Thyroid gland (tissue), 4 donors: ENCODE data around the gene NUFIP1. TPM values are rescaled to one million over a fixed set of nuclear protein-coding genes. Genes with fewer than 3 reads are reported as not detected.

ENCODE experiments used
- DNase-seq, 2 donors: peaks; one replicate each; pipeline ENCODE4 v3.0.0-alpha.2; 2019
- H3K27ac ChIP-seq, 3 donors: fragments of 200-600 bp; sonication (generic); 1 replicate in 2 of 3; 2 replicates in 1 of 3; pipeline ENCODE4 v1.5.1; 2016 to 2019; ENCODE audit warnings: mild to moderate bottlenecking in 1 of 3, moderate library complexity in 1 of 3
- H3K27me3 ChIP-seq: fragments of 200-600 bp; sonication (generic); one replicate; pipeline ENCODE4 v1.5.1; 2019
- H3K36me3 ChIP-seq, 2 donors: fragments of 200-600 bp; sonication (generic); one replicate each; pipeline ENCODE4 v1.5.1; 2016 to 2019
- H3K4me1 ChIP-seq, 2 donors: fragments of 200-600 bp; sonication (generic); one replicate each; pipeline ENCODE4 v1.5.1; 2017 to 2019
- H3K4me3 ChIP-seq, 3 donors: fragments of 200-600 bp; sonication (generic); replicated peaks in 1 of 3; 1 replicate in 2 of 3; 2 replicates in 1 of 3; pipeline ENCODE4 v1.5.1; 2016; ENCODE audit warnings: mild to moderate bottlenecking in 1 of 3
- H3K9me3 ChIP-seq: fragments of 200-600 bp; sonication (generic); one replicate; pipeline ENCODE4 v1.5.1; 2017
- CTCF ChIP-seq, 6 experiments: fragments of 200-600 bp in 3 of 6; fragments of 450-650 bp in 3 of 6; sonication (generic) in 3 of 6; IDR thresholded peaks; one replicate each; pipeline ENCODE4 v1.5.1; 2016 to 2019; ENCODE audit warnings: antibody characterized with exemption in 6 of 6, mild to moderate bottlenecking in 2 of 6, inconsistent platforms in 1 of 6, moderate library complexity in 1 of 6
- POLR2A ChIP-seq, 2 donors: fragments of 450-650 bp; IDR thresholded peaks; one replicate each; pipeline ENCODE4 v1.6.1; 2017; ENCODE audit warnings: antibody characterized with exemption in 2 of 2, mild to moderate bottlenecking in 2 of 2, moderate library complexity in 1 of 2
- WGBS, 2 donors: methylation state at CpG; one replicate each; pipeline ENCODE4 v1.1.5; 2017; 5-methylcytosine and 5-hydroxymethylcytosine counted together
- intact Hi-C: fragments of 100-400 bp; cut with DNase I; formaldehyde crosslinking; loops from one replicate; pipeline ENCODE4 v1.15.1; 2023
- total RNA-seq, 4 donors: library from RNA; depleted of rRNA; stranded (reverse); fragments of >200 nt; gene quantifications; one replicate each; pipeline ENCODE4 v1.2.3, GENCODE V29; 2016

The NUFIP1 gene
- total RNA-seq, 4 donors from 2014 or later, result 3.2 to 4.3 (median 3.5) TPM

- no peaks in the 10 kb centered on the region for H3K9me3 ChIP-seq
- TF ChIP-seq POLR2A (IDR thresholded peaks at IDR 0.05) (no peak), CTCF (IDR thresholded peaks at IDR 0.05) (no peak)
- DNase-seq, result no peak
- WGBS, 2 donors, result 80 to 83% methylated on average over 3 of the region's 3 CpGs
- peaks cover 0 to 3% of the 10 kb centered on the region in 2 donors for H3K4me1 ChIP-seq
- H3K27me3 ChIP-seq, result no peaks in the 10 kb centered on the region
- no peak overlapping the region for H3K27ac ChIP-seq
- no peak overlapping the region for H3K4me3 ChIP-seq
- intact Hi-C loops, result no loop called here
- H3K36me3 ChIP-seq, result peaks cover 0 to 13% of the 10 kb centered on the region in 2 donors
These were observed 21.4 kb downstream of the NUFIP1 start for GRCh38 chr13:44967704-44968433.

- Histone ChIP-seq H3K36me3 (peaks cover 0 to 16% of the 10 kb centered on the region in 2 donors), H3K27me3 (no peaks in the 10 kb centered on the region), H3K27ac (no peak overlapping the region), H3K4me3 (no peak overlapping the region), H3K4me1 (no peaks in the 10 kb centered on the region), H3K9me3 (no peaks in the 10 kb centered on the region)
- intact Hi-C loops, result no loop called here
- no peak for DNase-seq
- WGBS, 2 donors, result 96 to 97% methylated on average over 2 of the region's 2 CpGs
- TF ChIP-seq CTCF (IDR thresholded peaks at IDR 0.05) (no peak), POLR2A (IDR thresholded peaks at IDR 0.05) (no peak)
These were observed 27.3 kb downstream of the NUFIP1 start for GRCh38 chr13:44961997-44962396.

- Histone ChIP-seq H3K27me3 (no peaks in the 10 kb centered on the region), H3K9me3 (no peaks in the 10 kb centered on the region), H3K4me1 (peaks cover 0 to 13% of the 10 kb centered on the region in 2 donors), H3K36me3 (no peaks in the 10 kb centered on the region), H3K4me3 (no peak overlapping the region), H3K27ac (peak overlapping the region; percentile 26 to 70 (median 59))
- intact Hi-C loops, result no loop called here
- no peak for TF ChIP-seq CTCF (IDR thresholded peaks at IDR 0.05)
- no peak for TF ChIP-seq POLR2A (IDR thresholded peaks at IDR 0.05)
- WGBS, 2 donors, result 41 to 44% methylated on average over 3 of the region's 3 CpGs
- peak; percentile 83 to 90 for DNase-seq
These were observed 33.9 kb downstream of the NUFIP1 start for GRCh38 chr13:44955406-44955805.

- intact Hi-C loops, result no loop called here
- TF ChIP-seq CTCF (IDR thresholded peaks at IDR 0.05), result no peak
- no peak for TF ChIP-seq POLR2A (IDR thresholded peaks at IDR 0.05)
- Histone ChIP-seq H3K4me1 (peaks cover 0 to 13% of the 10 kb centered on the region in 2 donors), H3K27me3 (no peaks in the 10 kb centered on the region), H3K4me3 (no peak overlapping the region), H3K9me3 (no peaks in the 10 kb centered on the region), H3K27ac (peak overlapping the region in 1 of 3 donors; percentile 26), H3K36me3 (no peaks in the 10 kb centered on the region)
- 96 to 98% methylated on average over 7 of the region's 7 CpGs for WGBS, 2 donors
- DNase-seq, result no peak
These were observed 35.0 kb downstream of the NUFIP1 start for GRCh38 chr13:44954224-44954623.

GRCh38 chr13:44952671-44953070, 36.6 kb downstream of the NUFIP1 start:
- Histone ChIP-seq H3K4me3 (no peak overlapping the region), H3K4me1 (peaks cover 0 to 13% of the 10 kb centered on the region in 2 donors), H3K27me3 (no peaks in the 10 kb centered on the region), H3K27ac (no peak overlapping the region), H3K9me3 (no peaks in the 10 kb centered on the region), H3K36me3 (no peaks in the 10 kb centered on the region)
- WGBS, 2 donors, result 94 to 95% methylated on average over 2 of the region's 2 CpGs
- TF ChIP-seq POLR2A (IDR thresholded peaks at IDR 0.05) (no peak), CTCF (IDR thresholded peaks at IDR 0.05) (no peak)
- intact Hi-C loops, result no loop called here
- DNase-seq, result no peak
